ENCODE measurements around the gene ZBTB12. TPM values are rescaled to one million over a fixed set of nuclear protein-coding genes. Genes with fewer than 3 reads are reported as not detected.
"Not testable (repeated sequence)": the region's sequence is repeated elsewhere in the genome, so short reads cannot be mapped to it uniquely, and the experiment has no call there.

Gene ZBTB12
- total RNA-seq, 1 donor, result 3.6 TPM

- Histone ChIP-seq H3K79me2 (ENCODE audit: insufficient read depth, low read length) (peaks cover 21% of the 10 kb centered on the region), H3K4me1 (ENCODE audit: insufficient read depth, low read length) (peaks cover 14% of the 10 kb centered on the region), H3K36me3 (ENCODE audit: insufficient read depth, low read length) (peaks cover 7% of the 10 kb centered on the region), H3K4me2 (ENCODE audit: insufficient read depth, low read length) (no peak overlapping the region), H3K27ac (ENCODE audit: low read depth, low read length) (no peak overlapping the region), H3K4me3 (ENCODE audit: insufficient read depth, low read length) (no peak overlapping the region), H3K9me3 (ENCODE audit: low read depth, low read length) (no peaks in the 10 kb centered on the region), H4K20me1 (ENCODE audit: insufficient read depth, low read length) (no peaks in the 10 kb centered on the region), H3K27me3 (ENCODE audit: insufficient read depth, low read length) (no peaks in the 10 kb centered on the region), H2AFZ (ENCODE audit: low read length) (no peak overlapping the region)
- peak; percentile 73 for DNase-seq (ENCODE audit: insufficient read length, low spot score, missing footprints)
- no peak for TF ChIP-seq CTCF (IDR thresholded peaks at IDR 0.05; ENCODE audit: extremely low read depth, low read depth, low read length)
Observed at GRCh38 chr6:31865205-31866118, 36.4 kb downstream of the ZBTB12 start.

- H3K27ac ChIP-seq (ENCODE audit: low read depth, low read length), result no peak overlapping the region
- peaks cover 28% of the 10 kb centered on the region for H3K79me2 ChIP-seq (ENCODE audit: insufficient read depth, low read length)
- H2AFZ ChIP-seq (ENCODE audit: low read length), result peak overlapping the region; percentile 41
- peak; percentile 42 for DNase-seq (ENCODE audit: insufficient read length, low spot score, missing footprints)
- H3K9me3 ChIP-seq (ENCODE audit: low read depth, low read length), result no peaks in the 10 kb centered on the region
- H4K20me1 ChIP-seq (ENCODE audit: insufficient read depth, low read length), result no peaks in the 10 kb centered on the region
- H3K36me3 ChIP-seq (ENCODE audit: insufficient read depth, low read length), result peaks cover 13% of the 10 kb centered on the region
- no peak overlapping the region for H3K4me2 ChIP-seq (ENCODE audit: insufficient read depth, low read length)
- peaks cover 14% of the 10 kb centered on the region for H3K4me1 ChIP-seq (ENCODE audit: insufficient read depth, low read length)
- TF ChIP-seq CTCF (IDR thresholded peaks at IDR 0.05; ENCODE audit: extremely low read depth, low read depth, low read length), result no peak
- no peak overlapping the region for H3K4me3 ChIP-seq (ENCODE audit: insufficient read depth, low read length)
- no peaks in the 10 kb centered on the region for H3K27me3 ChIP-seq (ENCODE audit: insufficient read depth, low read length)
Observed at GRCh38 chr6:31864818-31865204, 37.1 kb downstream of the ZBTB12 start.

- not testable (repeated sequence) for H4K20me1 ChIP-seq (ENCODE audit: insufficient read depth, low read length); H3K9me3 ChIP-seq (ENCODE audit: low read depth, low read length); H3K27me3 ChIP-seq (ENCODE audit: insufficient read depth, low read length); H3K27ac ChIP-seq (ENCODE audit: low read depth, low read length); DNase-seq (ENCODE audit: insufficient read length, low spot score, missing footprints)
- peaks cover 29% of the 10 kb centered on the region for H3K79me2 ChIP-seq (ENCODE audit: insufficient read depth, low read length)
- peaks cover 20% of the 10 kb centered on the region for H3K36me3 ChIP-seq (ENCODE audit: insufficient read depth, low read length)
- H2AFZ ChIP-seq (ENCODE audit: low read length), result peak overlapping the region; percentile 96
- peaks cover 14% of the 10 kb centered on the region for H3K4me1 ChIP-seq (ENCODE audit: insufficient read depth, low read length)
- peak overlapping the region; percentile 94 for H3K4me2 ChIP-seq (ENCODE audit: insufficient read depth, low read length)
- H3K4me3 ChIP-seq (ENCODE audit: insufficient read depth, low read length), result peak overlapping the region; percentile 86
Observed at GRCh38 chr6:31864123-31864562, 37.7 kb downstream of the ZBTB12 start.

GRCh38 chr6:31862344-31863235, 39.3 kb downstream of the ZBTB12 start, which contains the start of gene NEU1:
NEU1 (minus strand) TSS chr6:31862821; CDS start chr6:31862776, 45 bp downstream.
- Histone ChIP-seq H2AFZ (ENCODE audit: low read length) (peak within 1 kb of the TSS; percentile 96), H3K36me3 (ENCODE audit: insufficient read depth, low read length) (peaks cover 32% of the 10 kb centered on the region), H3K27ac (ENCODE audit: low read depth, low read length) (peak within 1 kb of the TSS; percentile 89), H3K4me2 (ENCODE audit: insufficient read depth, low read length) (peak within 1 kb of the TSS; percentile 94), H3K9me3 (ENCODE audit: low read depth, low read length) (no peaks in the 10 kb centered on the region), H3K4me1 (ENCODE audit: insufficient read depth, low read length) (peaks cover 14% of the 10 kb centered on the region), H3K79me2 (ENCODE audit: insufficient read depth, low read length) (peaks cover 29% of the 10 kb centered on the region), H3K27me3 (ENCODE audit: insufficient read depth, low read length) (no peaks in the 10 kb centered on the region), H3K4me3 (ENCODE audit: insufficient read depth, low read length) (peak within 1 kb of the TSS; percentile 98), H4K20me1 (ENCODE audit: insufficient read depth, low read length) (no peaks in the 10 kb centered on the region)
- DNase-seq (ENCODE audit: insufficient read length, low spot score, missing footprints), result peak; percentile 100
- TF ChIP-seq CTCF (IDR thresholded peaks at IDR 0.05; ENCODE audit: extremely low read depth, low read depth, low read length), result no peak

Measured in osteoblast (primary cell).